Measurements from ENCODE around the gene INHBC.

GRCh38 chr12:57476162-57476992, 41.8 kb downstream of the INHBC start:
- TF ChIP-seq CTCF (conservative IDR thresholded peaks at IDR 0.05; ENCODE audit: low read depth, low read length) = 0 out of 2 replicates have a peak, but pooled peaks have one; percentile 16
- no peak for TF ChIP-seq EZH2 (IDR thresholded peaks at IDR 0.05; ENCODE audit: low read length, unreplicated experiment)
- no peak for TF ChIP-seq EZH2phosphoT487 (IDR thresholded peaks at IDR 0.05; ENCODE audit: borderline replicate concordance, low read length)

All from PC-3 (cell line).